Measurements from ENCODE around the gene RPLP2.

Gene RPLP2

GRCh38 chr11:796565-797295, 13.0 kb upstream of the RPLP2 start:
- Histone ChIP-seq H3K4me1 (peaks cover 31% of the 10 kb centered on the region), H3K27ac (peak overlapping the region; percentile 88), H3K9ac (peak overlapping the region; percentile 90), H3K36me3 (peaks cover 58% of the 10 kb centered on the region), H3K9me3 (no peaks in the 10 kb centered on the region), H3K4me2 (peak overlapping the region; percentile 100), H3K4me3 (peak overlapping the region; percentile 97), H4K20me1 (peaks cover 53% of the 10 kb centered on the region), H3K27me3 (no peaks in the 10 kb centered on the region)
- TF ChIP-seq Cebpa-rat (IDR thresholded peaks at IDR 0.05) = no peak

GRCh38 chr11:797296-798092, 12.3 kb upstream of the RPLP2 start:
- no peaks in the 10 kb centered on the region for H3K9me3 ChIP-seq
- no peak for TF ChIP-seq Cebpa-rat (IDR thresholded peaks at IDR 0.05)
- H3K36me3 ChIP-seq = peaks cover 58% of the 10 kb centered on the region
- H4K20me1 ChIP-seq = peaks cover 49% of the 10 kb centered on the region
- peak overlapping the region; percentile 88 for H3K27ac ChIP-seq
- H3K4me1 ChIP-seq = peaks cover 37% of the 10 kb centered on the region
- H3K4me3 ChIP-seq = peak overlapping the region; percentile 97
- H3K27me3 ChIP-seq = no peaks in the 10 kb centered on the region
- peak overlapping the region; percentile 90 for H3K9ac ChIP-seq
- peak overlapping the region; percentile 100 for H3K4me2 ChIP-seq

GRCh38 chr11:798093-798713, 11.6 kb upstream of the RPLP2 start, which contains the start of gene SLC25A22:
Gene SLC25A22, minus strand, starts transcription at chr11:798281. Its CDS starts 3,275 bp downstream, at chr11:795006.
- H3K4me3 ChIP-seq = peak within 1 kb of the TSS; percentile 97
- H3K36me3 ChIP-seq = peaks cover 60% of the 10 kb centered on the region
- no peaks in the 10 kb centered on the region for H3K9me3 ChIP-seq
- peak within 1 kb of the TSS; percentile 100 for H3K4me2 ChIP-seq
- peak within 1 kb of the TSS; percentile 88 for H3K27ac ChIP-seq
- peaks cover 45% of the 10 kb centered on the region for H3K4me1 ChIP-seq
- no peaks in the 10 kb centered on the region for H3K27me3 ChIP-seq
- no peak for TF ChIP-seq Cebpa-rat (IDR thresholded peaks at IDR 0.05)
- H4K20me1 ChIP-seq = peaks cover 52% of the 10 kb centered on the region
- peak within 1 kb of the TSS; percentile 90 for H3K9ac ChIP-seq

GRCh38 chr11:799641-800316, 10.0 kb upstream of the RPLP2 start:
- H3K4me2 ChIP-seq = no peak overlapping the region
- peaks cover 54% of the 10 kb centered on the region for H3K4me1 ChIP-seq
- H3K27me3 ChIP-seq = no peaks in the 10 kb centered on the region
- no peaks in the 10 kb centered on the region for H3K9me3 ChIP-seq
- no peak overlapping the region for H3K9ac ChIP-seq
- no peak overlapping the region for H3K4me3 ChIP-seq
- H3K36me3 ChIP-seq = peaks cover 45% of the 10 kb centered on the region
- peaks cover 55% of the 10 kb centered on the region for H4K20me1 ChIP-seq
- TF ChIP-seq Cebpa-rat (IDR thresholded peaks at IDR 0.05) = no peak
- no peak overlapping the region for H3K27ac ChIP-seq

GRCh38 chr11:800473-800872, 9.3 kb upstream of the RPLP2 start:
- H3K9ac ChIP-seq = no peak overlapping the region
- H3K27ac ChIP-seq = no peak overlapping the region
- H3K4me3 ChIP-seq = no peak overlapping the region
- H3K36me3 ChIP-seq = peaks cover 45% of the 10 kb centered on the region
- no peaks in the 10 kb centered on the region for H3K9me3 ChIP-seq
- no peak overlapping the region for H3K4me2 ChIP-seq
- peaks cover 50% of the 10 kb centered on the region for H3K4me1 ChIP-seq
- TF ChIP-seq Cebpa-rat (IDR thresholded peaks at IDR 0.05) = no peak
- H3K27me3 ChIP-seq = no peaks in the 10 kb centered on the region
- peaks cover 52% of the 10 kb centered on the region for H4K20me1 ChIP-seq

DNA sequence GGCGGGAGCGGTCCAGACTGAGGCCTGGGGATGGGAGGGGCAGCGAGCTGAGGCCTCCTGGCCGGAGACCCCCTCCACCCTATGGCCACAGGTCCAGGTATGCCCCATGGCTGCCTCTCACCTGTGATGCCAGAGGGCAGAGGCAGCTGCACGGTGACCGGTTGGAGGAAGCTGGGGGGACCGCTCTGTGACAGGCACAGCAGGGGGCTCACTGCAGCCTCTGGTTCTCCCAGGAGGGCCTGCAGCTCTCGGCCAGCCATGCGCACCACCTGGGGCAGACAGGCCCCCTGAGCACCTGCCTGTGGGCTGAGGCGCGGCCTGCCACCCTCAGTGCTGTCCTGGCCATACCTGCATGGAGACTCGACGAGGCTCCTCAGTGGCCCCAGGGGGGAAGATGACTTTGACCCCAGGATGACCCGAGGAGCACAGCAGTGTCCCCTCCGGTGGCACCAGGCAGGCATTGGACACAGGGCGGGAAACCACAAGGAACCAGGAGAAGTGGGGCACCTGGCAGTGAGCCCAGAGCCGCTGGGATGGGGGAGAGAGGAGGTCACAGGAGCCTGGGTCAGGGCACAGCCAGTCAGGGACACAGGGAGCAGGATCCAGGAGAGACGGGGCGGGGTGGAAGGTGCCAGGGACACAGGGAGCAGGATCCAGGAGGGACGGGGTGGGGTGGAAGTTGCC, 8.5 kb upstream of the RPLP2 start:
- Histone ChIP-seq H3K9me3 (no peaks in the 10 kb centered on the region), H3K4me2 (no peak overlapping the region), H3K4me1 (peaks cover 52% of the 10 kb centered on the region), H3K27ac (no peak overlapping the region), H3K9ac (no peak overlapping the region), H3K27me3 (no peaks in the 10 kb centered on the region), H3K4me3 (no peak overlapping the region), H3K36me3 (peaks cover 45% of the 10 kb centered on the region), H4K20me1 (peaks cover 46% of the 10 kb centered on the region)
- no peak for TF ChIP-seq Cebpa-rat (IDR thresholded peaks at IDR 0.05)

DNA sequence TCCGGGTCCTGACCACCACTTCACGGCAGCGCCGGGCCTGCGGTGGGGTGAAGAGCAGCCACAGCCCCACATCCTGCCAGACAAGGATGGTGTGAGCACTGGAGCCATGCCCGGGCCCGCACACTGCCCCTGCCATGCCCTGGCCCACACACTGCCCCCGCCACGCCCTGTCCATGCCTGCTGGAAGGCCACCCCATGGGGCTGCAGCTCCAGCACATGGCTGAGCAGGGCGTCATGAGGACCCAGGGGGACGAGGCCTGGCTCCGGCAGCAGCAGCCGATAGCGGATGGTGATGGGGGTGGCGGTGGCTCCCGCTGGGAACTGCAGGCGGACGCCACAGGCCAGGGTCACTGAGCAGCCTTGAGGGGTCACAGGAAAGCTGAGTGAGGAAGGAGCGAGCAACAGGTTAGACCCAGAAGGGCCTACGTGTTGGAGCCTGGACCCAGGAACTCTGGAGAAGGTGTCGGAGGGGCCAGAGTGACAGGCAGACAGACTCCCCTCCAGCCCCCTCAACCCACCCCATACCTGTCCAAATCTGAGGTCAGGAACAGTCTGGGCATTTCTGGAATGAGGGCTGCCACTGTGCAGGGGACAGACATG, 7.6 kb upstream of the RPLP2 start:
- Histone ChIP-seq H3K4me3 (no peak overlapping the region), H3K36me3 (peaks cover 45% of the 10 kb centered on the region), H3K9ac (0 out of 2 replicates have a peak overlapping the region, but pooled peaks have one; percentile 80), H3K4me1 (peaks cover 47% of the 10 kb centered on the region), H3K4me2 (peak overlapping the region; percentile 99), H3K9me3 (no peaks in the 10 kb centered on the region), H4K20me1 (peaks cover 38% of the 10 kb centered on the region), H3K27me3 (no peaks in the 10 kb centered on the region), H3K27ac (no peak overlapping the region)
- no peak for TF ChIP-seq Cebpa-rat (IDR thresholded peaks at IDR 0.05)

DNA sequence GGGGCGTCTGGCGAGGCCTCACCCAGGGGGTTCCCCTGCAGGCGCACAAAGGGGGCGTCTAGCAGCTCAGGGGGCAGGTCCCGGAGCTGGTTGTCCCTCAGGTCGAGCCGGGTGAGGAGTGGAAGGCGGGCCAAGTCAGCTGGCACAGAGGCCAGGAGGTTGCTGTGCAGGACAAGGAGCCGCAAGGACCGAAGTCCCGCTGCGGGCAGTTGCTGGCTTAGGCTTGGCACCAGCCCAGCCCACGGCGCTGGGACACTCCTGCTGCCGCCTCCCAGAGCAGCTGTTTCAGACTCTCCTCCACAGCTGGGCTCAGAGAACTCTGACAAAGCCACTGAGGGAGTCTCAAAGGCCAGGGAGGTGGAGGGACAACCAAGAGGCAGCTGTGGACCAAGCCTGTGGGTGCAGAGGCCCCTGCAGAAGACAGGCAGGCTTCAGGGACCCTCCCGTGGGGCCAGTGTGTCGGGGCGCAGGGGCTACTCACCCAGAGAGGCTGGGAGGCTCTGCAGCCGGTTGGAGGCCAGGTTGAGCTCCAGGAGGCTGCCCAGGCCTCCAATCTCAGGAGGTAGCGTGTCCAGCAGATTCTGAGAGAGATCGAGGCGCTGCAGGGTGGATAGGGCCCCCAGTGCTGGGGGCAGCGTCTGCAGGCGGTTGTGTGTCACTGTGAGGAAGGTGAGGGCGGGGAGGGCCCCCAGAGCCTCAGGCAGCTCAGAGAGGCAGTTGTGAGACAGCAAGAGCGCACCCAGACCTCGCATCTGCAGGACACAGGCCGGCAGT, 6.9 kb upstream of the RPLP2 start:
- Histone ChIP-seq H3K4me3 (peak overlapping the region; percentile 76), H3K9me3 (no peaks in the 10 kb centered on the region), H4K20me1 (peaks cover 32% of the 10 kb centered on the region; the same call in 1 of the 2 replicates), H3K27ac (peak overlapping the region; percentile 59), H3K36me3 (peaks cover 45% of the 10 kb centered on the region), H3K4me1 (peaks cover 48% of the 10 kb centered on the region), H3K27me3 (no peaks in the 10 kb centered on the region), H3K4me2 (peak overlapping the region; percentile 99), H3K9ac (peak overlapping the region; percentile 80)
- no peak for TF ChIP-seq Cebpa-rat (IDR thresholded peaks at IDR 0.05)

Measured in BLaER1 (cell line).